AG09319 (cell line): ENCODE results near the gene SERAC1.
A peak's percentile ranks its signal among the peaks of the same experiment; 100 is the strongest.
"Not testable (repeated sequence)": the region's sequence is repeated elsewhere in the genome, so short reads cannot be mapped to it uniquely, and the experiment has no call there.

Experiments
- DNase-seq: peaks from one replicate; pipeline ENCODE4 v3.0.0-alpha.2; 2010; ENCODE audit warnings: low read depth; ENCODE audit errors: extremely low read depth
- CTCF ChIP-seq: IDR thresholded peaks from 2 replicates; pipeline ENCODE4 v1.5.1; 2011; ENCODE audit warnings: low read depth, mild to moderate bottlenecking, inconsistent platforms, low read length, moderate library complexity

Gene SERAC1

GRCh38 chr6:158184608-158185007, 16.5 kb upstream of the SERAC1 start:
- TF ChIP-seq CTCF, result no peak
- no peak for DNase-seq

GRCh38 chr6:158183174-158183972, 15.3 kb upstream of the SERAC1 start:
- not testable (repeated sequence) for DNase-seq

DNA sequence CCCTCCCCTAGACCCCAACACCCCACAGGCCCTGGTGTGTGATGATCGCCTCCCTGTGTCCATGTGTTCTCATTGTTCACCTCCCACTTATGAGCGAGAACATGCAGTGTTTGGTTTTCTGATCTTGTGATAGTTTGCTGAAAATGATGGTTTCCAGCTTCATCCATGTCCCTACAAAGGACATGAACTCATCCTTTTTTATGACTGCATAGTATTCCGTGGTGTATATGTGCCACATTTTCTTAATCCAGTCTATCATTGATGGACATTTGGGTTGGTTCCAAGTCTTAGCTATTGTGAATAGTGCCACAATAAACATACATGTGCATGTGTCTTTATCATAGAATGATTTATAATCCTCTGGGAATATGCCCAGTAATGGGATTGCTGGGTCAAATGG, 9.7 kb upstream of the SERAC1 start:
- DNase-seq, result not testable (repeated sequence)

DNA sequence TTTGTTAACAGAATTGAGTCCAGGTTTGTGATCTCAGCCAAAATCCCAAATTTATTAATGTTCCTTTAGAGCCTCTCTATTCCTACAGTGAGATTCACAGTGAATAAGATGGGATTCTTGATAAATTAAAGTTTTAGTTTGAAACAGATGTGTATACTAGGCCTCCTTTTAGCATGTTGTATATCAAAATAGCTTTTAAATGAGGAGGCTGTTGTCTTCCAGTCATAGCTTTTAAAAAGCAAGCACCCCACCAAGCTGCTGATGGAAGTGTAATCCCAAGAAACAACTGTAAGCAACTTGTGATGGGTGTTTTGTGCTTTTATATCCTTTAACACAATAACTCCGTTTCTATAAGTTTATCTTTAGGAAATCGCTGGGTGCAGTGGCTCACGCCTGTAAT, 7.0 kb upstream of the SERAC1 start:
- no peak for TF ChIP-seq CTCF
- DNase-seq, result no peak

DNA sequence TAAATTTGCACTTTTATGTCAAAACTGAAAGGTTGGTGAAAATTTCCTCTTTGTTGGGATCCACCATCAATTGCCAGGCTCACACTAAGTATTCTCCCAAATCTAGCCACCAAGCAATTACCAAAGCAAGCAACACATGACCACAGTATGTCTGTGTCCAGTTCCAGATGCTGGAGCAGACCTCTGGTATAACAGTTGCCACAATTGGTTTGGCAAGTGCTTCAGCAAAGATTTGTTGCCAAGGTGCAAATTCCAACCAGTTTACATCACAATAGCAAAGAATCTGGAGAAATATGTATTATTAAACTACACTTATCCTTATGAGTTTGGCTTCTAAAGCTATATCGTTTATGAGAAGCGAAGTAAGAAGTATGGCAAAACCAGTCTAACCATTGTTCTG, 6.5 kb upstream of the SERAC1 start:
- TF ChIP-seq CTCF, result no peak
- DNase-seq, result peak; percentile 88

DNA sequence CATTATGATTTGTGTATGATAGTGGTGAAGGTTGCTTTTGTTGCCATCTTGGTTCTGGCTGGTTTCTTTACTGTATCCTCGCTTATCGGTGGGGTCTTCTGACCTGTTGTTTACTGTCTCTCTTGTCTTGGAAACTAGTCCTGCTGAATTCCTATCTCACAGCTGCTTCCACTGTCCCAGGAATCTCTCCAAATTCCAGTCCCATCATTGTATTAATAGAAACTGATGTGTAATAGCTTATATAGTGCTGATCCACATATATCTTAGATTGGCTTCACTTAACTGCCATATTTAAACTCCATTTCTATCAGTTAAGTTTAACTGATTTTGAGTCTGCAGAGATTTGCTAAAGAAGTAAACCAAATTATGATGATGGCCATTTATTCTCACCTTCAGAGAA, 6.0 kb upstream of the SERAC1 start:
- DNase-seq, result no peak
- no peak for TF ChIP-seq CTCF

DNA sequence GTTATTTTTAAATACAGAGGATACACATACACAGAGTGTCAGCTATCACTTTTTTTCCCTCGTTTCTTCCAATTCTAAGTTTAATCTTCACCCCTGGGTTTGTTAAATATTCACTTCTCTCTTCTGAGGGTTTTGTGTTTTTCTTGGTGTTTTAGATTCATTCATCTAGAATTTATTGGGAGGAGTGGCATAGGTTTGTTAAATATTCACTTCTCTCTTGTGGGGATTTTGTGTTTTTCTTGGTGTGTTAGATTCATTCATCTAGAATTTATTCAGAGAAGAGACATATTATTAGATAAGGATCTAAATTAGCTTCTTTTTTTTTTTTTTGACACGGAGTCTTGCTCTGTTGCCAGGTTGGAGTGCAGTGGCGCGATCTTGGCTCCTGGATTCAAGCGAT, 3.9 kb upstream of the SERAC1 start:
- DNase-seq, result no peak
- TF ChIP-seq CTCF, result no peak

DNA sequence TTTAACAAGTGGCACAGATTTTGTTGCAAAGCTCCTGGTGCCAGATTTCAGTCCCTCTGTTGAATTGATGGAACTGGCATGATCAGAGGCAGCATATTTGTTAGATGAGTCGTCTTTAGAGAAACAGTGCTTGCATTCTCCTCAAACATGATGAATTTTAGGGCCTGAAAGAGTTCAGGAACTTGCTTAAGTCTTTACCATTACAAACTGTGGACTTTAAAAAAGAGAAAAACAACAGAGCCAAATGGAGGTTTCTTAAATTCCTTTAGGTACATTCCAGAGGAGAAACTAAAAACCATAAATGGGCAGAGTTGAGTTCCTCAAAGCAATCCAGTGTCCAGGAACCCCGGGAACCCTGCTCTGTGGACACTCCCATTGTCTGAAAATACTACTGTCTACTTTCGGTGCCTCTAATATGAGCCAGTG, 2.6 kb upstream of the SERAC1 start:
- no peak for TF ChIP-seq CTCF

DNA sequence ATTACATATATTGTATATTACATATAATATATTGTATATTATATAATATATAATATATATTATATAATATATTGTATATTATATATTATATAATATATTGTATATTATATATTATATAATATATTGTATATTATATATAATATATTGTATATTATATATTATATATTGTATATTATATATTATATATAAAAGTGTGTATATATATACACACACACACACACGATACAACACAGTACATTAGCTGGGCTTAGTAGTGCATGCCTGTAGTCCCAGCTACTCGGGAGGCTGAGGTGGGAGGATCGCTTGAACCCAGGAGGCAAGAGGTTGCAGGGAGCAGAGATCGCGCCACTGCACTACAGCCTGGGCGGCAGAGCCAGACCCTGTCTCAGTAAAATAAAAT, 1.6 kb upstream of the SERAC1 start:
- DNase-seq, result not testable (repeated sequence)

More for the DNA sequence above, 2.6 kb upstream of the SERAC1 start:
- peak; percentile 37 for DNase-seq
